Measurements from ENCODE around the gene FMNL2. TPM values are rescaled to one million over a fixed set of nuclear protein-coding genes. Genes with fewer than 3 reads are reported as not detected.
A peak's percentile ranks its signal among the peaks of the same experiment; 100 is the strongest.

FMNL2 gene
- total RNA-seq, 1 experiment from 2014 or later: 29.0 TPM

DNA sequence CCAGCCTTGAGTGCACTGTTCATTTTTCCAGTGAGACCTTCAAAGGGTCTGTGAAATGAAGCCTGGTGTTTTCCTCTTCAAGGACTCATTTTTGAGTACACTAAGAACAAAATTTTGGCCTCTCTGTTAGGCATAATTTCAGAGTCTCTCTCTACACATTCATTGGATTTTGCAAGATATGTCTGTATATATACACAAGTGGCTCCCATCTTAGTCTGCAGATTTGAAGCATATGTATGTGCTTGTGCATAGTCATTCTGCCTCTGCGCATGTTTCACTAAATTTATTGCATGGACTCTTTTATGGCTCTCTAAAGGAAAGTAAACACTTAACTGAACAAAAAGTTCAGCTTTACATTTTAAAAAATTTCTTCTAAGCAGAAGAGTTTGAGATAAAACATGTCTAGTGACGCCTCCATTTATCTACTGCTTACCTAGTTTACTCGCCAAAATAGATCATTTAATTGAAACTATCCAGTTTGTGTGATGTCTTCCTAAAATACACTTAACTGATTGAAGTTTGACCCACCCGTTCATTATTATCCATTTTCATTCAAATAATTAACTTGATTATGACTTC is 145.9 kb downstream of the FMNL2 start:
- intact Hi-C loops (cut with micrococcal nuclease; ENCODE audit: unreplicated experiment): no loop called here
- Histone ChIP-seq H3K4me1 (replicated peaks; ENCODE audit: insufficient read depth) (0 out of 2 replicates have a peak, but pooled peaks cover 6% of the 10 kb centered on the region), H2AFZ (no peak overlapping the region), H3K9me3 (ENCODE audit: insufficient read depth, low read depth) (no peaks in the 10 kb centered on the region), H3K79me2 (ENCODE audit: low read depth) (peaks cover 80% of the 10 kb centered on the region), H3K27ac (no peak overlapping the region), H3K9me2 (ENCODE audit: insufficient read depth) (no peaks in the 10 kb centered on the region), H3K27me3 (ENCODE audit: insufficient read depth, low read depth) (no peaks in the 10 kb centered on the region), H3K4me3 (no peak overlapping the region), H3K36me3 (ENCODE audit: low read depth) (no peaks in the 10 kb centered on the region), H3K4me2 (no peak overlapping the region), H3F3A (ENCODE audit: insufficient read depth, low read depth) (peaks cover 5% of the 10 kb centered on the region; the same call in 1 of the 2 replicates), H4K20me1 (ENCODE audit: insufficient read depth) (no peaks in the 10 kb centered on the region)
- no peak for DNase-seq
- ChIA-PET CTCF (no interaction called here), POLR2A (ENCODE audit: unreplicated experiment) (no interaction called here)
- no TSS peak for BruUV-seq (replicated peaks)
- TF ChIP-seq, protein P1, sequence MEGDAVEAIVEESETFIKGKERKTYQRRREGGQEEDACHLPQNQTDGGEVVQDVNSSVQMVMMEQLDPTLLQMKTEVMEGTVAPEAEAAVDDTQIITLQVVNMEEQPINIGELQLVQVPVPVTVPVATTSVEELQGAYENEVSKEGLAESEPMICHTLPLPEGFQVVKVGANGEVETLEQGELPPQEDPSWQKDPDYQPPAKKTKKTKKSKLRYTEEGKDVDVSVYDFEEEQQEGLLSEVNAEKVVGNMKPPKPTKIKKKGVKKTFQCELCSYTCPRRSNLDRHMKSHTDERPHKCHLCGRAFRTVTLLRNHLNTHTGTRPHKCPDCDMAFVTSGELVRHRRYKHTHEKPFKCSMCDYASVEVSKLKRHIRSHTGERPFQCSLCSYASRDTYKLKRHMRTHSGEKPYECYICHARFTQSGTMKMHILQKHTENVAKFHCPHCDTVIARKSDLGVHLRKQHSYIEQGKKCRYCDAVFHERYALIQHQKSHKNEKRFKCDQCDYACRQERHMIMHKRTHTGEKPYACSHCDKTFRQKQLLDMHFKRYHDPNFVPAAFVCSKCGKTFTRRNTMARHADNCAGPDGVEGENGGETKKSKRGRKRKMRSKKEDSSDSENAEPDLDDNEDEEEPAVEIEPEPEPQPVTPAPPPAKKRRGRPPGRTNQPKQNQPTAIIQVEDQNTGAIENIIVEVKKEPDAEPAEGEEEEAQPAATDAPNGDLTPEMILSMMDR (conservative IDR thresholded peaks at IDR 0.05): no peak
- no peak for TF ChIP-seq EZH2 (IDR thresholded peaks at IDR 0.05; ENCODE audit: low read depth)

DNA sequence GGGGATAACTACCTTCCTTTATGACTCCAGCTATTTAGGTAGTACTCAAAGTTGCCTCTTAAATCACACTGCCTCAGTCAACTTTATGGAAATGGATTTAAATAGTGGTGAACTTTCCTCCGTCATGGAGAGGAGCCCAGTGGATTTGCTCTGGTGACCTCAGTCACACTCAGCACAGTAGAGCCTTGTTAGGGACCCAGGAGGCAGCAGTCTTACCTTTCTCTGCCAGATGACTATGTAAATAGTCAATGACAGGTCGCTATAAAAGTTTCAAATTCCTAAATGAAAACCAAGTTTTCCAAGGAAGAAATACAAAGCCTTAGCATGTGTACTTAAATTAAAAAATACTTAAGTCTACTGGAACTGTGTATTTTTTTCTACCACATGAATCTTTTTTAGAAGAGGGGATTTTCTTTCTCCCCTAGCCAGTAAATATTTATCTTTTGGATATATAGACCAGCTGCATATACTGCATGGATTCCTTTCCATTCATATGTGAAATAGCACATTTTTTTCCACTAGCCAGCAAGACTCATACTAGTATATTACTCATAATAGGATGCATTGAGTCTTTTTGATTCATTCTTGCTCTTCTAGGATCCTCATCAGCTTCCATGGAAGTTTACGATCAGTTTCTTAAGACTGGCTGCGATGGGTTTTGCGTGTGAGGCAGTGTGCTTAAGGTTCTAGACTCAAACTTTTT is 147.1 kb downstream of the FMNL2 start:
- intact Hi-C loops (cut with micrococcal nuclease; ENCODE audit: unreplicated experiment): no loop called here
- Histone ChIP-seq H3F3A (ENCODE audit: insufficient read depth, low read depth) (peaks cover 5% of the 10 kb centered on the region; the same call in 1 of the 2 replicates), H3K79me2 (ENCODE audit: low read depth) (peaks cover 77% of the 10 kb centered on the region), H3K36me3 (ENCODE audit: low read depth) (no peaks in the 10 kb centered on the region), H4K20me1 (ENCODE audit: insufficient read depth) (no peaks in the 10 kb centered on the region), H2AFZ (no peak overlapping the region), H3K9me2 (ENCODE audit: insufficient read depth) (no peaks in the 10 kb centered on the region), H3K4me1 (replicated peaks; ENCODE audit: insufficient read depth) (0 out of 2 replicates have a peak, but pooled peaks cover 9% of the 10 kb centered on the region), H3K27ac (no peak overlapping the region), H3K27me3 (ENCODE audit: insufficient read depth, low read depth) (no peaks in the 10 kb centered on the region), H3K9me3 (ENCODE audit: insufficient read depth, low read depth) (no peaks in the 10 kb centered on the region), H3K4me3 (no peak overlapping the region), H3K4me2 (no peak overlapping the region)
- DNase-seq: no peak
- TF ChIP-seq EZH2 (IDR thresholded peaks at IDR 0.05; ENCODE audit: low read depth): no peak
- TF ChIP-seq, protein P1 (conservative IDR thresholded peaks at IDR 0.05): no peak
- BruUV-seq (replicated peaks): no TSS peak
- CTCF ChIA-PET: no interaction called here
- POLR2A ChIA-PET (ENCODE audit: unreplicated experiment): interaction anchor here (0.6 kb wide), 1 partner anchor 62 kb away, joined by 3 read pairs; no protein-coding TSS in a partner anchor

DNA sequence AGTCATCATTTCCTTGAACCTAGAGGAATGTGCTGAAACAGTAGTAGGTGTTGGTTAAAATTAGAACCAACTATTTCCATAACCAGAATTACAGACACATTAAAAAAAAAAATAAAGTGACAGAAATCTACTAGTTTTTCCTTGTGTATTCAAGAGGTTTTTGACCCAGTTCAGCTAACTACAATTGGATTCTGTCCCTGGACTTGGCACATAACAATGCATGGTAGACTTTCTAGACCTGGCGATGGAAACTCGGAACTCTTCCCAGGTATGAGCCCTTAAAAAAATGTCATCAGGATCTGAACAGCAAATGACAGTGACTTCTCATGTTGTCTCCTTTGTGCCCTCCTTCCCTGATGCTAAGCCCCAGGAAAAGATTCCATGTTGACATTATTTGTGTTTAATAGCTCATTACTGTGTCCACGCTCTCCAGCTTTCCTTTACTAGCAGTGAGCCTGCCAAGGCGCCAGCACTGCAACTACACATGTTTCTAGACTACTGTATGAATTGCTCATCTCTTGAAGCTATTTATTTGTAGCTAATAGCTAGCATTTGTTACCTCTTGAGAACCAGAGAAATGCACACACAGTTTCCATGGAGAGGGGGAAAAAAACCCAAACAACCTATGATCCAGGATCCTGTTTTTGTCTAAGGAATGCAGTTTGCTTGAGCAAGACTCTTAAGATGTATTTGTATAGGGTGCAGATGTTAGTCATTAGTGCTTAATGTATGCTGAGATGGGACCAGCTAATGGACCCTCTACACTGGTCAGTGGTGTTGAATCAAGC is 148.5 kb downstream of the FMNL2 start:
- Histone ChIP-seq H3K9me3 (ENCODE audit: insufficient read depth, low read depth) (no peaks in the 10 kb centered on the region), H3K36me3 (ENCODE audit: low read depth) (no peaks in the 10 kb centered on the region), H3K4me2 (no peak overlapping the region), H3F3A (ENCODE audit: insufficient read depth, low read depth) (peaks cover 5% of the 10 kb centered on the region; the same call in 1 of the 2 replicates), H3K79me2 (ENCODE audit: low read depth) (peaks cover 80% of the 10 kb centered on the region), H4K20me1 (ENCODE audit: insufficient read depth) (no peaks in the 10 kb centered on the region), H3K4me1 (replicated peaks; ENCODE audit: insufficient read depth) (0 out of 2 replicates have a peak, but pooled peaks cover 11% of the 10 kb centered on the region), H2AFZ (no peak overlapping the region), H3K4me3 (no peak overlapping the region), H3K27ac (no peak overlapping the region), H3K27me3 (ENCODE audit: insufficient read depth, low read depth) (no peaks in the 10 kb centered on the region), H3K9me2 (ENCODE audit: insufficient read depth) (no peaks in the 10 kb centered on the region)
- TF ChIP-seq, protein P1 (conservative IDR thresholded peaks at IDR 0.05): no peak
- no peak for TF ChIP-seq EZH2 (IDR thresholded peaks at IDR 0.05; ENCODE audit: low read depth)
- intact Hi-C loops (cut with micrococcal nuclease; ENCODE audit: unreplicated experiment): no loop called here
- CTCF ChIA-PET: no interaction called here
- BruUV-seq (replicated peaks): no TSS peak
- POLR2A ChIA-PET (ENCODE audit: unreplicated experiment): interaction anchor here (0.7 kb wide), 2 partner anchors 14 to 412 kb away, joined by 3 to 8 read pairs; no protein-coding TSS in a partner anchor
- DNase-seq: peak in 1 of 2 experiments; percentile 73

Measured in PC-9 (cell line).